GM12878 (cell line): ENCODE results near the gene EIF2A. TPM values are rescaled to one million over a fixed set of nuclear protein-coding genes. Genes with fewer than 3 reads are reported as not detected.
A peak's percentile ranks its signal among the peaks of the same experiment; 100 is the strongest.

ENCODE experiments used
- ATAC-seq: fragments of 200-7000 bp; cut with Tn5 transposase; 3 replicates; pipeline ENCODE4 v1.9.1; 2020; ENCODE audit warnings: mild to moderate bottlenecking, moderate library complexity
- BruUV-seq: library from RNA; stranded (reverse); fragments of 400-500 nt; replicated peaks from 2 replicates; lab custom pipeline; 2021; lab: Mats Ljungman, UMichigan
- CTCF ChIA-PET: fragments of 300-600 bp; sonication (Branson Sonifier 250); formaldehyde crosslinking; extraction: SDS; loops from one replicate; lab custom pipeline; 2021; ENCODE audit warnings: inconsistent platforms; lab: Yijun Ruan, JAX
- POLR2A ChIA-PET: fragments of 350-600 bp; formaldehyde crosslinking; extraction: SDS; loops from one replicate; lab custom pipeline; 2021; ENCODE audit warnings: inconsistent platforms; lab: Charles Lee
- RAD21 ChIA-PET: fragments of 300-600 bp; sonication (Branson Sonifier 250); formaldehyde crosslinking; loops from one replicate; lab custom pipeline; 2023; ENCODE audit warnings: antibody characterized with exemption; ENCODE audit not compliant: unreplicated experiment; lab: Charles Lee
- SMC1A ChIA-PET: fragments of 300-600 bp; sonication (Branson Sonifier 250); formaldehyde crosslinking; loops from one replicate; lab custom pipeline; 2023; ENCODE audit not compliant: unreplicated experiment, uncharacterized antibody; lab: Charles Lee
- DNase-seq: peaks from one replicate; pipeline ENCODE4 v3.0.0-alpha.2; 2011; ENCODE audit warnings: low read depth, low spot score
- FAIRE-seq: peaks from 3 replicates; lab custom pipeline; 2011; peaks lifted over from hg19 to GRCh38; lab: Jason Lieb, UNC
- H2AFZ ChIP-seq: 2 replicates; pipeline ENCODE4 v1.6.0; 2011; ENCODE audit warnings: low read depth, low read length, control low read depth; ENCODE audit not compliant: control insufficient read depth
- H3K27ac ChIP-seq: 2 replicates; pipeline ENCODE4 v1.5.1; 2011; ENCODE audit warnings: control low read depth; ENCODE audit not compliant: control insufficient read depth, insufficient read depth
- H3K27me3 ChIP-seq, 2 experiments: replicated peaks in 1 of 2; 2 replicates each; pipeline versions ENCODE4 v1.6.0 to v1.6.1; 2011; ENCODE audit warnings: low read length in 1 of 2; ENCODE audit not compliant: control insufficient read depth in 2 of 2, insufficient read depth in 2 of 2
- H3K36me3 ChIP-seq, 2 experiments: 2 replicates each; pipeline ENCODE4 v1.5.1; 2011; ENCODE audit warnings: low read length in 1 of 2; ENCODE audit not compliant: control insufficient read depth in 2 of 2, insufficient read depth in 2 of 2
- H3K4me1 ChIP-seq: 2 replicates; pipeline ENCODE4 v1.6.1; 2011; ENCODE audit warnings: mild to moderate bottlenecking, low read length, moderate library complexity, mixed read lengths; ENCODE audit not compliant: control insufficient read depth, insufficient read depth
- H3K4me2 ChIP-seq: 2 replicates; pipeline ENCODE4 v1.6.0; 2011; ENCODE audit warnings: control low read depth; ENCODE audit not compliant: control insufficient read depth, insufficient read depth
- H3K4me3 ChIP-seq: fragments of 200-600 bp; sonication (generic); 2 replicates; pipeline ENCODE4 v1.5.1; 2016
- H3K79me2 ChIP-seq: 2 replicates; pipeline ENCODE4 v1.6.0; 2011; ENCODE audit warnings: low read length; ENCODE audit not compliant: control insufficient read depth, insufficient read depth
- H3K9ac ChIP-seq: 2 replicates; pipeline ENCODE4 v1.8.0; 2011; ENCODE audit warnings: low read length, control low read depth, mixed read lengths; ENCODE audit not compliant: control insufficient read depth, insufficient read depth
- H3K9me3 ChIP-seq: replicated peaks from 3 replicates; pipeline ENCODE4 v1.5.1; 2011; ENCODE audit warnings: mild to moderate bottlenecking, low read length; ENCODE audit not compliant: control insufficient read depth, insufficient read depth
- H4K20me1 ChIP-seq: 2 replicates; pipeline ENCODE4 v1.6.0; 2011; ENCODE audit not compliant: control insufficient read depth, insufficient read depth
- BHLHE40 ChIP-seq, 2 experiments: fragments of 450-650 bp in 1 of 2; IDR thresholded peaks; 2 replicates each; pipeline ENCODE4 v1.6.1; 2011 to 2017; ENCODE audit warnings: low read depth in 2 of 2, borderline replicate concordance in 1 of 2, improper control_type of control experiment in 1 of 2, low read length in 1 of 2, mild to moderate bottlenecking in 1 of 2
- BMI1 ChIP-seq: fragments of 450-650 bp; IDR thresholded peaks from 2 replicates; pipeline ENCODE4 v1.6.1; 2016; ENCODE audit warnings: mild to moderate bottlenecking, moderate library complexity, borderline replicate concordance
- CHD1 ChIP-seq: IDR thresholded peaks from 2 replicates; pipeline ENCODE4 v1.6.1; 2012; ENCODE audit warnings: low read depth, low read length, improper control_type of control experiment
- IKZF2 ChIP-seq, 2 experiments: fragments of 450-650 bp; IDR thresholded peaks; 2 replicates each; pipeline ENCODE4 v1.6.1; 2017; ENCODE audit warnings: mild to moderate bottlenecking in 2 of 2, moderate library complexity in 2 of 2
- MEF2B ChIP-seq: fragments of 450-650 bp; IDR thresholded peaks from 2 replicates; pipeline ENCODE4 v1.6.1; 2018; ENCODE audit warnings: mild to moderate bottlenecking, moderate library complexity; ENCODE audit not compliant: partially characterized antibody, poor library complexity, severe bottlenecking
- MTA2 ChIP-seq: fragments of 450-650 bp; IDR thresholded peaks from 2 replicates; pipeline ENCODE4 v1.6.1; 2016; ENCODE audit warnings: low read depth, mild to moderate bottlenecking, moderate library complexity
- MTA3 ChIP-seq: IDR thresholded peaks from 2 replicates; pipeline ENCODE4 v1.6.1; 2012; ENCODE audit warnings: low read length, inconsistent platforms, borderline replicate concordance
- NBN ChIP-seq: fragments of 450-650 bp; IDR thresholded peaks from 2 replicates; pipeline ENCODE4 v1.6.1; 2016
- NFYA ChIP-seq: IDR thresholded peaks from 2 replicates; pipeline ENCODE4 v1.6.1; 2011; ENCODE audit warnings: low read depth, mild to moderate bottlenecking, low read length, improper control_type of control experiment, borderline replicate concordance
- PKNOX1 ChIP-seq: fragments of 450-650 bp; IDR thresholded peaks from 2 replicates; pipeline ENCODE4 v1.6.1; 2016; ENCODE audit warnings: mild to moderate bottlenecking
- RB1 ChIP-seq: fragments of 450-650 bp; formaldehyde crosslinking; IDR thresholded peaks from 2 replicates; pipeline ENCODE4 v1.6.1; 2017; ENCODE audit warnings: mild to moderate bottlenecking, borderline replicate concordance
- RUNX3 ChIP-seq: IDR thresholded peaks from 2 replicates; pipeline ENCODE4 v1.6.1; 2012; ENCODE audit warnings: low read length, inconsistent platforms
- SIN3A ChIP-seq: IDR thresholded peaks from 2 replicates; pipeline ENCODE4 v1.6.1; 2012; ENCODE audit warnings: low read depth, low read length, improper control_type of control experiment
- SKIL ChIP-seq: fragments of 450-650 bp; IDR thresholded peaks from 2 replicates; pipeline ENCODE4 v1.6.1; 2017; ENCODE audit warnings: mild to moderate bottlenecking, low read depth, inconsistent platforms; ENCODE audit not compliant: poor library complexity, severe bottlenecking
- TARDBP ChIP-seq: IDR thresholded peaks from 2 replicates; pipeline ENCODE4 v1.6.1; 2016; ENCODE audit warnings: borderline replicate concordance
- TCF7 ChIP-seq: IDR thresholded peaks from 2 replicates; pipeline ENCODE4 v1.6.1; 2014; ENCODE audit warnings: antibody characterized with exemption, borderline replicate concordance
- ZBTB40 ChIP-seq: fragments of 450-650 bp; IDR thresholded peaks from 2 replicates; pipeline ENCODE4 v1.6.1; 2016; ENCODE audit warnings: mild to moderate bottlenecking, moderate library complexity, borderline replicate concordance
- ZNF384 ChIP-seq: IDR thresholded peaks from 2 replicates; pipeline ENCODE4 v1.6.1; 2012; ENCODE audit warnings: low read depth, mild to moderate bottlenecking, low read length, improper control_type of control experiment, borderline replicate concordance
- WGBS: methylation state at CpG from one replicate; pipeline ENCODE4 v1.1.6; 2016; ENCODE audit warnings: low lambda C conversion rate; ENCODE audit not compliant: insufficient replicate concordance, insufficient coverage; ENCODE audit errors: missing lambda C conversion rate; 5-methylcytosine and 5-hydroxymethylcytosine counted together
- in situ Hi-C: fragments of 300-500 bp; cut with MboI; formaldehyde crosslinking; loops from 9 replicates; pipeline ENCODE4 v1.14.3; 2018; ENCODE audit warnings: mixed read lengths
- intact Hi-C: fragments of 100-400 bp; cut with micrococcal nuclease; formaldehyde crosslinking; loops from one replicate; pipeline ENCODE4 v1.14.2; 2022; ENCODE audit not compliant: unreplicated experiment
- polyA plus RNA-seq, 11 experiments: library from polyadenylated mRNA; depleted of rRNA in 4 of 11; unstranded in 6 of 11; stranded (reverse) in 5 of 11; fragments of >200 nt; fragmentation: Nextera tagmentation in 4 of 11; fragmentation: Illumina TruSeq in 1 of 11; extraction: Ambion mirVana in 4 of 11; extraction: Trizol in 1 of 11; gene quantifications; 1 replicate in 1 of 11; 2 replicates in 10 of 11; pipeline versions ENCODE4 v1.2.1 to v1.2.3, GENCODE V29; 2011 to 2016; ENCODE audit warnings: inconsistent platforms in 2 of 11, missing spikeins in 2 of 11, low read depth in 1 of 11
- total RNA-seq, 4 experiments: library from RNA; depleted of rRNA in 3 of 4; stranded (reverse); fragments of >200 nt in 3 of 4; fragmentation: Illumina TruSeq in 1 of 4; extraction: Trizol in 1 of 4; gene quantifications; 2 replicates each; pipeline versions ENCODE4 v1.2.1 to v1.2.3, GENCODE V29; 2013 to 2021

Gene EIF2A
- total and polyA plus RNA-seq, 10 of the 15 experiments (the other 5 are each of a cell fraction or from before 2014, with no cell fraction given): 85.4 to 211 (median 136) TPM

GRCh38 chr3:150635526-150635925 is 88.9 kb downstream of the EIF2A start:
- 0 out of 2 replicates have a peak overlapping the region, but pooled peaks have one; percentile 33 for H3K27ac ChIP-seq
- DNase-seq (peak; percentile 26), FAIRE-seq (peak; percentile 27), ATAC-seq (peak; percentile 93)
- intact Hi-C loops (no loop called here), in situ Hi-C loops (no loop called here)
- RAD21 ChIA-PET: interaction anchor here (0.7 to 2.0 kb wide), 11 partner anchors 22 to 107 kb away, joined by 3 to 8 read pairs (median 3); partner anchors contain the start of genes EIF2A, ERICH6 and SERP1
- H3K27me3 ChIP-seq: no peaks in the 10 kb centered on the region
- no TSS peak for BruUV-seq
- no peak overlapping the region for H2AFZ ChIP-seq
- no peaks in the 10 kb centered on the region for H4K20me1 ChIP-seq
- no peak overlapping the region for H3K9ac ChIP-seq
- no peaks in the 10 kb centered on the region for H3K9me3 ChIP-seq
- POLR2A ChIA-PET: interaction anchor here (0.7 to 1.2 kb wide), 3 partner anchors 30 to 91 kb away, joined by 3 to 5 read pairs (median 3); partner anchors contain the start of gene SELENOT
- 42% methylated on average over 1 of the region's 1 CpG for WGBS
- no peak overlapping the region for H3K4me3 ChIP-seq
- no peak overlapping the region for H3K4me2 ChIP-seq
- H3K79me2 ChIP-seq: no peaks in the 10 kb centered on the region
- H3K4me1 ChIP-seq: peaks cover 5% of the 10 kb centered on the region
- CTCF ChIA-PET: interaction anchor here (0.6 to 1.3 kb wide), 2 partner anchors 44 to 68 kb away, joined by 3 to 5 read pairs; partner anchors contain the start of gene ERICH6
- peaks cover under 1 to 7% of the 10 kb centered on the region in 2 experiments for H3K36me3 ChIP-seq
- SMC1A ChIA-PET: interaction anchor here (0.7 to 2.0 kb wide), 16 partner anchors 9 to 128 kb away, joined by 3 to 9 read pairs (median 4); no protein-coding TSS in a partner anchor
- TF ChIP-seq NFYA (no peak), MTA2 (peak; percentile 42; the same call in 1 of the 2 replicates), MTA3 (0 out of 2 replicates have a peak, but pooled peaks have one; percentile 49), ZNF384 (peak; percentile 93), SKIL (no peak), TARDBP (no peak), BHLHE40 (IDR thresholded peaks at IDR 0.05; ENCODE audit: borderline replicate concordance in 1 of 2, low read depth in 2 of 2, low read length in 1 of 2) (no peak), ZBTB40 (no peak), CHD1 (no peak), PKNOX1 (no peak), SIN3A (no peak), RUNX3 (peak; percentile 72), NBN (no peak), TCF7 (peak; percentile 73; the same call in 1 of the 2 replicates), RB1 (no peak), MEF2B (peak; percentile 23), IKZF2 (IDR thresholded peaks at IDR 0.05) (no peak), BMI1 (no peak)
